GM20000 (cell line): ENCODE measurements around the gene PRDM10.

Source experiments
- DNase-seq: peaks from one replicate; pipeline ENCODE4 v3.0.0; 2012; ENCODE audit warnings: low spot score
- TF ChIP-seq, protein P1 (sequence below): IDR thresholded peaks from 2 replicates; pipeline ENCODE4 v1.5.1; 2012; ENCODE audit warnings: mild to moderate bottlenecking, control low read depth; ENCODE audit errors: extremely low read depth, missing control alignments

Gene PRDM10

DNA sequence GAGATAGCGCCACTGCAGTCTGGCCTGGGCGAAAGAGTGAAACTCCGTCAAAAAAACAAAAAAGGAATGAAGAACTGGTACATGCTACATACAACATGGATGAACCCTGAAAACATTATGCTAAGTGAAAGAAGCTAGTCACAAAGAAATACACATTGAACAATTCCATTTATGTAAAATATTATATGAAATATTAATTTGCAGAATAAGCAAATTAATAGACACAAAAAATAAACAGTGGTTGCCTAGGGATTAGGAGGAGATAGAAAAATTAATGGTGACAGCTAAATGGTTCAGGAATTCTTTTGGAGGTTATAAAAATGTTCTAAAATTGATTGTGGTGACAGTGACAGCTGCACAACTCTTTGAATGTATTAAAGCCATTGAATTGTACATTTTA is 14.7 kb downstream of the PRDM10 start:
- TF ChIP-seq, protein P1, sequence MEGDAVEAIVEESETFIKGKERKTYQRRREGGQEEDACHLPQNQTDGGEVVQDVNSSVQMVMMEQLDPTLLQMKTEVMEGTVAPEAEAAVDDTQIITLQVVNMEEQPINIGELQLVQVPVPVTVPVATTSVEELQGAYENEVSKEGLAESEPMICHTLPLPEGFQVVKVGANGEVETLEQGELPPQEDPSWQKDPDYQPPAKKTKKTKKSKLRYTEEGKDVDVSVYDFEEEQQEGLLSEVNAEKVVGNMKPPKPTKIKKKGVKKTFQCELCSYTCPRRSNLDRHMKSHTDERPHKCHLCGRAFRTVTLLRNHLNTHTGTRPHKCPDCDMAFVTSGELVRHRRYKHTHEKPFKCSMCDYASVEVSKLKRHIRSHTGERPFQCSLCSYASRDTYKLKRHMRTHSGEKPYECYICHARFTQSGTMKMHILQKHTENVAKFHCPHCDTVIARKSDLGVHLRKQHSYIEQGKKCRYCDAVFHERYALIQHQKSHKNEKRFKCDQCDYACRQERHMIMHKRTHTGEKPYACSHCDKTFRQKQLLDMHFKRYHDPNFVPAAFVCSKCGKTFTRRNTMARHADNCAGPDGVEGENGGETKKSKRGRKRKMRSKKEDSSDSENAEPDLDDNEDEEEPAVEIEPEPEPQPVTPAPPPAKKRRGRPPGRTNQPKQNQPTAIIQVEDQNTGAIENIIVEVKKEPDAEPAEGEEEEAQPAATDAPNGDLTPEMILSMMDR, result no peak
- DNase-seq, result no peak

DNA sequence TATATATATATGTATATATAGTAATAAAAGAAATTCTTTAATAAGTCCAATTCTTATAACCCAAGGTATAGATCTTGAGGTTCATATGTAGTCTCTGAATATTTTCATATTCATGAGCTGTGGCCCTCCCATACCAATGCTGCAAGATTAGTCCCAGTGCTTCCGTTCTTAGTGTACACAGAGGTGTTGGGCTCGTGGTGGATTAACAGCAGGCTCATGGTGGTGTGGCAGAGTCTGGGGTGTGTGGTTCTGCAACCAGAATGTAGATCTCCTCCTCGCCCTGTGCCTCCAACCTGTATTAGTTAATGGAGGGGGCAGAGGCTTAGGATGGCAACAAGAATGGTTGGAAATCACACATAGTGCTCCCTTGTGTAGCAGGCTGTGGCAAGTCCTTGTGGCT is 16.8 kb downstream of the PRDM10 start:
- no peak for DNase-seq
- TF ChIP-seq, protein P1, result no peak

GRCh38 chr11:129980086-129980485 is 22.5 kb downstream of the PRDM10 start:
- TF ChIP-seq, protein P1, result no peak
- no peak for DNase-seq

GRCh38 chr11:129979046-129979605 is 23.5 kb downstream of the PRDM10 start:
- TF ChIP-seq, protein P1, result no peak
- no peak for DNase-seq

DNA sequence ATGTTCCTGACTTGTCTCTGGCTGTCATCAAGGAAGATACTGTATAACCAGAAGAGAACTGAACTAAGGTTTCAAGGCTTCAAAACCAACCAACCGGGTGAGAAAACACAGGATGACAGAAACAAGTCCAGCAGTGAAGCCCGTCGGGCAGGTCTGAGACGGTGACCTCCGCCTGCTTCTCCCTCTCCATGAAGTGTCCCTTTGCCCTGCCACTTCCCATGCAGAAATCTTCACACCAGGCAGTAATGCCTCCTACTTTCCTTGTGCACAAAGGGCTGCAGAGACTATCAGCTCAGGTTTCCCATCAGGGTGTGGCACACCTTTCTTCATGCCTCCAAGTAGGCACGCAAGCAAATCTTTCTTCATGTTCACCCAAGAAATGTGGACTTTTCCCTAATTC is 24.2 kb downstream of the PRDM10 start:
- TF ChIP-seq, protein P1, result no peak
- DNase-seq, result no peak

- no peak for DNase-seq
Measured at GRCh38 chr11:129976328-129976727, 26.3 kb downstream of the PRDM10 start.

DNA sequence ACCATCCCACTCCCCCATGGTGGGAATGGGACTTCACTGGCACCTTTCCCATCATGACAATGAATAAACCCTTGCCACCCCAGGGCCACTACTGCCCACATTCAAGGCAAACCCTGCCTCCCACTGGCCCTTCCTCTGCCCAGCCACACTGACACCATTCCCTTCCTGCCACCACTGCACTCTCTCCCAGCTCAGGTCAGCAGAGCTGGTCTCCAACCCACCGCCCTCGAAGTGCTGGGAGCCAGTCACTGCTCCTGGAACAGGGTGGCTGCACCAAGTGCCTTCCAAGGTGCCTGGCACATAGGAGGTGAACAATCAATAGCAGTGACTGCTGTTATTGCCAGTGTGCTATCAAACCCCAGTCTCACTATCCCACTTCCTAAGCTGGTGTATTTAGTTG is 27.1 kb downstream of the PRDM10 start:
- TF ChIP-seq, protein P1, result no peak
- no peak for DNase-seq

More at GRCh38 chr11:129976328-129976727, 26.3 kb downstream of the PRDM10 start:
- TF ChIP-seq, protein P1, result no peak

- no peak for DNase-seq
- TF ChIP-seq, protein P1, result no peak
Measured at GRCh38 chr11:129974672-129975071, 28.0 kb downstream of the PRDM10 start.
